ENCODE measurements around the gene CYP17A1. TPM values are rescaled to one million over a fixed set of nuclear protein-coding genes. Genes with fewer than 3 reads are reported as not detected.
"Not testable (repeated sequence)": the region's sequence is repeated elsewhere in the genome, so short reads cannot be mapped to it uniquely, and the experiment has no call there.

CYP17A1 gene
- total RNA-seq, 1 donor from 2014 or later, result 0.54 TPM

GRCh38 chr10:102831322-102832071 is 5.7 kb downstream of the CYP17A1 start:
- H3K4me3 Mint-ChIP-seq, result no peak overlapping the region
- H3K4me1 Mint-ChIP-seq, result no peaks in the 10 kb centered on the region
- H3K9me3 Mint-ChIP-seq, result no peaks in the 10 kb centered on the region
- TF ChIP-seq, protein P1, sequence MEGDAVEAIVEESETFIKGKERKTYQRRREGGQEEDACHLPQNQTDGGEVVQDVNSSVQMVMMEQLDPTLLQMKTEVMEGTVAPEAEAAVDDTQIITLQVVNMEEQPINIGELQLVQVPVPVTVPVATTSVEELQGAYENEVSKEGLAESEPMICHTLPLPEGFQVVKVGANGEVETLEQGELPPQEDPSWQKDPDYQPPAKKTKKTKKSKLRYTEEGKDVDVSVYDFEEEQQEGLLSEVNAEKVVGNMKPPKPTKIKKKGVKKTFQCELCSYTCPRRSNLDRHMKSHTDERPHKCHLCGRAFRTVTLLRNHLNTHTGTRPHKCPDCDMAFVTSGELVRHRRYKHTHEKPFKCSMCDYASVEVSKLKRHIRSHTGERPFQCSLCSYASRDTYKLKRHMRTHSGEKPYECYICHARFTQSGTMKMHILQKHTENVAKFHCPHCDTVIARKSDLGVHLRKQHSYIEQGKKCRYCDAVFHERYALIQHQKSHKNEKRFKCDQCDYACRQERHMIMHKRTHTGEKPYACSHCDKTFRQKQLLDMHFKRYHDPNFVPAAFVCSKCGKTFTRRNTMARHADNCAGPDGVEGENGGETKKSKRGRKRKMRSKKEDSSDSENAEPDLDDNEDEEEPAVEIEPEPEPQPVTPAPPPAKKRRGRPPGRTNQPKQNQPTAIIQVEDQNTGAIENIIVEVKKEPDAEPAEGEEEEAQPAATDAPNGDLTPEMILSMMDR (IDR thresholded peaks at IDR 0.05; ENCODE audit: unreplicated experiment), result no peak
- no peaks in the 10 kb centered on the region for H3K27me3 Mint-ChIP-seq (ENCODE audit: low read depth)
- H3K36me3 Mint-ChIP-seq, result no peaks in the 10 kb centered on the region
- no peak overlapping the region for H3K27ac Mint-ChIP-seq
- DNase-seq (ENCODE audit: low spot score in 2 of 2, unreplicated experiment in 2 of 2), result no peak

DNA sequence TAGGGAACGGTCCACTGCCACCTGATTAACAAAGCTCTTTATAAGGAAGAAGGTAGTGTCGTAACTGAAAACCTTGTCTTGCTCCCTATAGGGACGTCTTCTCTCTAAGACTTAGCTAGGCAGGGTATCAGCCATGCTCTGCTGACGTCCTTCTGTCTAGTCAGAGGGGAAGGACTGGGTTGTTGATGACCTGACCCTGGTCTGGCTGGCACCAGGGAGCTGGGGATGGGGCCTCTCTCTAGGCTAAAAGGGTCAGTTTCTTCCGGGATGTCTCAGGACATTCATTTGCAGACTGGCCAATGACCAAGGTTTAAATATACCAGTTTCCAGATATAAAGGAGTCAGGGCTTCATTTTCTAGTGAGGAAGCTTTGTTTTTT is 9.6 kb downstream of the CYP17A1 start:
- DNase-seq (ENCODE audit: low spot score in 2 of 2, unreplicated experiment in 2 of 2), result no peak
- no peak overlapping the region for H3K4me3 Mint-ChIP-seq
- H3K9me3 Mint-ChIP-seq, result peaks cover 10% of the 10 kb centered on the region
- no peaks in the 10 kb centered on the region for H3K36me3 Mint-ChIP-seq
- TF ChIP-seq, protein P1 (IDR thresholded peaks at IDR 0.05; ENCODE audit: unreplicated experiment), result no peak
- H3K4me1 Mint-ChIP-seq, result no peaks in the 10 kb centered on the region
- H3K27me3 Mint-ChIP-seq (ENCODE audit: low read depth), result no peaks in the 10 kb centered on the region
- H3K27ac Mint-ChIP-seq, result no peak overlapping the region

- no peak overlapping the region for H3K27ac Mint-ChIP-seq
- H3K27me3 Mint-ChIP-seq (ENCODE audit: low read depth), result no peaks in the 10 kb centered on the region
- no peaks in the 10 kb centered on the region for H3K4me1 Mint-ChIP-seq
- no peak overlapping the region for H3K4me3 Mint-ChIP-seq
- peaks cover 10% of the 10 kb centered on the region for H3K9me3 Mint-ChIP-seq
- no peaks in the 10 kb centered on the region for H3K36me3 Mint-ChIP-seq
- TF ChIP-seq, protein P1 (IDR thresholded peaks at IDR 0.05; ENCODE audit: unreplicated experiment), result no peak
- DNase-seq (ENCODE audit: low spot score in 2 of 2, unreplicated experiment in 2 of 2), result no peak
These were observed 10.9 kb downstream of the CYP17A1 start for GRCh38 chr10:102826148-102826796.

DNA sequence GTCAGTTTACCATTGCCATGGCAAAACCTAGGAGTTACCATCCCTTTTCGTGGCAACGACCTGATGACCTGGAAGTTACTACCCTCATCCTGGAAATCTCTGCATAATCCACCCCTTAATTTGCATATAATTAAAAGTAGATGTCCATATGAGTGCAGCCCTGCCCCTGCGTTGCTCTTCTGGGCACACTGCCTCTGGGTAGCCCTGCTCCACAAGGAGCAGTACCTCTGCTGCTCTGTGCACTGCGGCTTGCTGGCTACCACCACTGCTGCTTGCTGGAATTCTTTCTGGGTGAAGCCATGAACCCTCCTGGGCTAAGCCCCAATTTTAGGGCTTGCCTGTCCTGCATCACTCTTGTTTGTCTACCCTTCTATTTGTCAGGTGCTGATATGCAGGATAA is 12.5 kb downstream of the CYP17A1 start:
- Mint-ChIP-seq H3K9me3 (peaks cover 10% of the 10 kb centered on the region), H3K27me3 (ENCODE audit: low read depth) (no peaks in the 10 kb centered on the region), H3K4me1 (peaks cover 3% of the 10 kb centered on the region), H3K4me3 (no peak overlapping the region), H3K27ac (no peak overlapping the region), H3K36me3 (no peaks in the 10 kb centered on the region)
- no peak for DNase-seq (ENCODE audit: low spot score in 2 of 2, unreplicated experiment in 2 of 2)
- TF ChIP-seq, protein P1 (IDR thresholded peaks at IDR 0.05; ENCODE audit: unreplicated experiment), result no peak

- H3K27me3 Mint-ChIP-seq (ENCODE audit: low read depth), result no peaks in the 10 kb centered on the region
- no peaks in the 10 kb centered on the region for H3K36me3 Mint-ChIP-seq
- no peak overlapping the region for H3K4me3 Mint-ChIP-seq
- DNase-seq (ENCODE audit: low spot score in 2 of 2, unreplicated experiment in 2 of 2), result no peak
- peaks cover 14% of the 10 kb centered on the region for H3K4me1 Mint-ChIP-seq
- peaks cover 10% of the 10 kb centered on the region for H3K9me3 Mint-ChIP-seq
- TF ChIP-seq, protein P1 (IDR thresholded peaks at IDR 0.05; ENCODE audit: unreplicated experiment), result no peak
- no peak overlapping the region for H3K27ac Mint-ChIP-seq
These were observed 15.0 kb downstream of the CYP17A1 start for GRCh38 chr10:102822222-102822621.

DNA sequence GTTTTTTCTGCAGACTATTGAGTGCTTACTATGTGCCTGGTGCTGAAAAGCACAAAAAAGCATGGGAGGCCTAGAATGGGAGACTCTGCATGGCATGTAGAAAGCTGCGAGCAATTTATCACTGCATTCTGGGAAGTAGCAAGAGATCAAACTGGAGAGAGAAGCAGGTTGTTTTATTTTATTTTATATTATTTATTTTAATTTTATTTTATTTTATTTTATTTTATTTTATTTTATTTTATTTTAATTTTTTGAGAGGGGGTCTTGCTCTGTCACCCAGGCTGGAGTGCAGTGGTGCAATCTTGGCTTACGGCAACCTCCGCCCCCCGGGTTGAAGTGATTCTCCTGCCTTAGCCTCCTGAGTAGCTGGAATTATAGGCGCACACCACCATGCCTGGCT is 17.2 kb downstream of the CYP17A1 start:
- H3K27ac Mint-ChIP-seq, result peak overlapping the region; percentile 95
- not testable (repeated sequence) for H3K27me3 Mint-ChIP-seq (ENCODE audit: low read depth); H3K36me3 Mint-ChIP-seq; H3K4me3 Mint-ChIP-seq; DNase-seq (ENCODE audit: low spot score in 2 of 2, unreplicated experiment in 2 of 2); H3K9me3 Mint-ChIP-seq
- peaks cover 27% of the 10 kb centered on the region for H3K4me1 Mint-ChIP-seq

All from mesothelial cell of epicardium (in vitro differentiated cells).